ENCODE results near the gene HOXC4.

GRCh38 chr12:54004063-54004840 is 49.4 kb upstream of the HOXC4 start:
- TF ChIP-seq ZBTB40 (IDR thresholded peaks at IDR 0.05; ENCODE audit: borderline replicate concordance) (no peak), MAX (IDR thresholded peaks at IDR 0.05; ENCODE audit: low read depth, low read length) (no peak)

All from GM12878 (cell line).